ENCODE measurements around the gene MAVS.
A peak's percentile ranks its signal among the peaks of the same experiment; 100 is the strongest.

Gene MAVS

DNA sequence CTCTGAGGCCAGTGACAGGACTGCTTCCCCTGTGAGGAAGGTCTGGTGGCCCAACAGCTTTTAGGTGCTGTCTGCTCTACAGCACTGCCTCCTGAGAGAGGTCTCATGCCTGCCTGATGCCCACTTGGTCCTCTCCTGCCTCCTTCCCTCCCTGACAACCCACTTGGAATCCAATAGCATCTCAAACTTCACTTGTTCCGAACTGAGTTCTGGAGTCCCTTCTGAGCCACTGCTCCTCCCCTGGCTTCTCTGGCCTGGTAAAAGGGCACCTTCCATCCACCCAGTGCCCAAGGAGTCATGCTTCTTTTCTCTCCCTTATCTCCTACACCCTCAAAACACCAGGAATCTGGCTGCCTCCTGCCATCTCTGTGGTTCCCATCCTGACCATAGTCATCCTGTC, 1.9 kb downstream of the MAVS start:
- H3K4me3 ChIP-seq (ENCODE audit: low read length) = no peak overlapping the region
- DNase-seq (ENCODE audit: low read depth) = no peak
- TF ChIP-seq, protein P1, sequence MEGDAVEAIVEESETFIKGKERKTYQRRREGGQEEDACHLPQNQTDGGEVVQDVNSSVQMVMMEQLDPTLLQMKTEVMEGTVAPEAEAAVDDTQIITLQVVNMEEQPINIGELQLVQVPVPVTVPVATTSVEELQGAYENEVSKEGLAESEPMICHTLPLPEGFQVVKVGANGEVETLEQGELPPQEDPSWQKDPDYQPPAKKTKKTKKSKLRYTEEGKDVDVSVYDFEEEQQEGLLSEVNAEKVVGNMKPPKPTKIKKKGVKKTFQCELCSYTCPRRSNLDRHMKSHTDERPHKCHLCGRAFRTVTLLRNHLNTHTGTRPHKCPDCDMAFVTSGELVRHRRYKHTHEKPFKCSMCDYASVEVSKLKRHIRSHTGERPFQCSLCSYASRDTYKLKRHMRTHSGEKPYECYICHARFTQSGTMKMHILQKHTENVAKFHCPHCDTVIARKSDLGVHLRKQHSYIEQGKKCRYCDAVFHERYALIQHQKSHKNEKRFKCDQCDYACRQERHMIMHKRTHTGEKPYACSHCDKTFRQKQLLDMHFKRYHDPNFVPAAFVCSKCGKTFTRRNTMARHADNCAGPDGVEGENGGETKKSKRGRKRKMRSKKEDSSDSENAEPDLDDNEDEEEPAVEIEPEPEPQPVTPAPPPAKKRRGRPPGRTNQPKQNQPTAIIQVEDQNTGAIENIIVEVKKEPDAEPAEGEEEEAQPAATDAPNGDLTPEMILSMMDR (IDR thresholded peaks at IDR 0.05; ENCODE audit: insufficient read depth, low read depth, low read length, missing control alignments) = no peak

DNA sequence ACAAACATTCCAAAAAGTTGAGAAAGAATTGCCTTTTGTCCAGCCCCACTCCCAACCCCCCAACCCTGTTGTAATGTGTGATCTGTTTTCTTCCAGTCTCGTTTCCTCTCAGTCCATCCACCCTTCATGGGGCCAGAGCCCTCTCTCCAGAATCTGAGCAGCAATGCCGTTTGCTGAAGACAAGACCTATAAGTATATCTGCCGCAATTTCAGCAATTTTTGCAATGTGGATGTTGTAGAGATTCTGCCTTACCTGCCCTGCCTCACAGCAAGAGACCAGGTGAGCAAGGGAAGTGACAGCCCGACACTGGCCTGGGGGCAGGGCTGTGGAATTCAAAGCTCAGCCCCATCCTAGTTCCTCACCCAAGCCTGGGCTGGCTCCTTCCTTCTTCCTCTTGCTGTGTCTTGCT, 7.8 kb downstream of the MAVS start:
- TF ChIP-seq, protein P1 (IDR thresholded peaks at IDR 0.05; ENCODE audit: insufficient read depth, low read depth, low read length, missing control alignments) = no peak
- peak; percentile 66 for DNase-seq (ENCODE audit: low read depth)
- H3K4me3 ChIP-seq (ENCODE audit: low read length) = no peak overlapping the region

DNA sequence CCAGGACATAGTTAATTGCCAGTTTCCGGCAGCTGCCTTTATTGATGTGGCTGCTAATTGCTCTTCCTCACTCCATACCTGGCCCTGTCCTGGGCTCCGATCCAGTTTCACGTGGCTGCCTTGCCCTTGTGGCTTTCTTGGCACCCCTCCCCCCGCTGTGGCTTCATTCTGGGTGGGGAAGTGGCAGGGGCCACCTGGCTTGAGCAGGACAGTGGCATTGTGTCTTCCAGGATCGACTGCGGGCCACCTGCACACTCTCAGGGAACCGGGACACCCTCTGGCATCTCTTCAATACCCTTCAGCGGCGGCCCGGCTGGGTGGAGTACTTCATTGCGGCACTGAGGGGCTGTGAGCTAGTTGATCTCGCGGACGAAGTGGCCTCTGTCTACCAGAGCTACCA, 10.8 kb downstream of the MAVS start:
- no peak overlapping the region for H3K4me3 ChIP-seq (ENCODE audit: low read length)
- DNase-seq (ENCODE audit: low read depth) = no peak
- TF ChIP-seq, protein P1 (IDR thresholded peaks at IDR 0.05; ENCODE audit: insufficient read depth, low read depth, low read length, missing control alignments) = no peak

DNA sequence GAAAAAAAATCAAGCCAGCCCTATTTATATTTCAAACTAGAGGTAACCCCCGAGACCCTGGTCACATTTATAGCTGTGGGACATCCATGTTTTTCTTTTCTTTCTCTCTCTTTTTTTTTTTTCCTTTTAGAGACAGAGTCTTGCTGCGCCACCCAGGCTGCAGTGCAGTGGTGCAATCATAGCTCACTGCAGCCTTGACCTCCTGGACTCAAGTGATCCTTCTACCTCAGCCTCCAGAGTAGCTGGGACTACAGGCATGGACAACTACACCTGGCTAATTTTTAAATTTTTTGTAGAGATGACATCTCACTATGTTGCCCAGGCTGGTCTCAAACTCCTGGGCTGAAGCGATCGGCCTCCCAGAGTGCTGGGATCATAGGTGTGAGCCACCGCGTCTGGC, 12.1 kb downstream of the MAVS start:
- H3K4me3 ChIP-seq (ENCODE audit: low read length) = no peak overlapping the region
- TF ChIP-seq, protein P1 (IDR thresholded peaks at IDR 0.05; ENCODE audit: insufficient read depth, low read depth, low read length, missing control alignments) = no peak
- DNase-seq (ENCODE audit: low read depth) = no peak

DNA sequence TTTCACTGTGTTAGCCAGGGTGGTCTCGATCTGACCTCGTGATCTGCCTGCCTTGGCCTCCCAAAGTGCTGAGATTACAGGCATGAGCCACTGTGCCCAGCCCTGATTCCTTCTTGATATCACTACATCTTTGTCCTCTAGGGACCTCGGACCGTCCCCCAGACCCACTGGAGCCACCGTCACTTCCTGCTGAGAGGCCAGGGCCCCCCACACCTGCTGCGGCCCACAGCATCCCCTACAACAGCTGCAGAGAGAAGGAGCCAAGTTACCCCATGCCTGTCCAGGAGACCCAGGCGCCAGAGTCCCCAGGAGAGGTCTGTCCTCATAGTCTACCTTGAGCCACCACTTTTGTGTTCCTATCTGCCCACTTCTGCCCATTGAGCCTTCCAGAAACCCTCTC, 14.6 kb downstream of the MAVS start:
- no peak overlapping the region for H3K4me3 ChIP-seq (ENCODE audit: low read length)
- TF ChIP-seq, protein P1 (IDR thresholded peaks at IDR 0.05; ENCODE audit: insufficient read depth, low read depth, low read length, missing control alignments) = no peak
- DNase-seq (ENCODE audit: low read depth) = no peak

DNA sequence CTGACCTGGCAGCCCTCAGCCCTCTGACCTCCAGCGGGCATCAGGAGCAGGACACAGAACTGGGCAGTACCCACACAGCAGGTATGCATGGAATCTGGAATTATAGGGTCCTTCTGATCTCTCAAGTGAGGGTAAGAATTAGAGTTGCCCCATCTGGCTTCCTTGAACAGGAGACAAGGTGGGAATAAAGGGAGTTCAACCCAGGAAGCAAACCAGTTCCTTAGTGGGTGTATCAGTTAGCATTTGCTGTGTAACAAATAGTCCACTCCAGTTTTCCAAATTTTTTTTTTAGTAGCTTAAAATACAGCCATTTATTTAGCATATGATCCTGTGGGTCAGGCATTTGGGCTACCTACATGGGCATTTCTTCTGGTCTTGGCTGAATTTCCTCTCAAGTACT, 15.7 kb downstream of the MAVS start:
- TF ChIP-seq, protein P1 (IDR thresholded peaks at IDR 0.05; ENCODE audit: insufficient read depth, low read depth, low read length, missing control alignments) = no peak
- DNase-seq (ENCODE audit: low read depth) = no peak
- no peak overlapping the region for H3K4me3 ChIP-seq (ENCODE audit: low read length)

DNA sequence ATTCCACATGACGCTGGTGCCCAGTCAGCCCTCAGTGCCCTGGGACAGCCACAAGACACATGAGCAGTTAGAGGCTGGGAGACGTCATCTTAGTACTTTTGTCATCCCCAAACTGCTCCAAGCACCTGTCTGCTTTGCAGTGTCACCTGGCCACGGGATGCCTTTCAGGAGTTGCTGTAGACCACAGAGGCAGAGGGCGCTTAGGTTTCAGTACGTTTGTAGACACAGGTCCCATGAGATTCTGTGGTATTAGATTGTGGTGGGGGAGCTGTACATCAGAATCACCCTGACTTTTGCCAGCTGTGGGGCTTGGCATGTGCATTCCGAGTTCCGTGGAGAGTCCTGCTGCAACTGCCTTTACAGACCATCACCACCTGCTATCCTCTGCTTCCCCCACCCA, 16.7 kb downstream of the MAVS start:
- DNase-seq (ENCODE audit: low read depth) = no peak
- TF ChIP-seq, protein P1 (IDR thresholded peaks at IDR 0.05; ENCODE audit: insufficient read depth, low read depth, low read length, missing control alignments) = no peak
- H3K4me3 ChIP-seq (ENCODE audit: low read length) = no peak overlapping the region

Data from epithelial cell of esophagus (primary cell).